Bronchial epithelial cell (primary cell): ENCODE data around the gene PC. TPM values are rescaled to one million over a fixed set of nuclear protein-coding genes. Genes with fewer than 3 reads are reported as not detected.

Source experiments
- DNase-seq: peaks from one replicate; pipeline ENCODE4 v3.0.0-alpha.2; 2010; ENCODE audit warnings: low read depth
- FAIRE-seq: peaks from 2 replicates; lab custom pipeline; 2011; peaks lifted over from hg19 to GRCh38; lab: Jason Lieb, UNC
- H3K27me3 ChIP-seq: 2 replicates; pipeline ENCODE4 v1.5.1; 2011; ENCODE audit warnings: low read length; ENCODE audit not compliant: control insufficient read depth, insufficient read depth
- H3K36me3 ChIP-seq: 2 replicates; pipeline ENCODE4 v1.5.1; 2011; ENCODE audit warnings: low read length; ENCODE audit not compliant: control insufficient read depth, insufficient read depth
- H3K4me3 ChIP-seq: 2 replicates; pipeline ENCODE4 v1.5.1; 2011; ENCODE audit warnings: mild to moderate bottlenecking, low read depth, low read length, control low read depth
- total RNA-seq: library from RNA; depleted of rRNA; stranded (reverse); fragments of >200 nt; gene quantifications from 2 replicates; pipeline ENCODE4 v1.2.1, GENCODE V29; 2014
- TF ChIP-seq, protein P1 (sequence below): IDR thresholded peaks from 2 replicates; pipeline ENCODE4 v1.5.1; 2011; ENCODE audit warnings: mild to moderate bottlenecking, moderate library complexity, low read length, control low read depth, inconsistent platforms; ENCODE audit not compliant: insufficient read depth, severe bottlenecking

PC gene
- total RNA-seq, 1 donor from 2014 or later, result 14.2 TPM

DNA sequence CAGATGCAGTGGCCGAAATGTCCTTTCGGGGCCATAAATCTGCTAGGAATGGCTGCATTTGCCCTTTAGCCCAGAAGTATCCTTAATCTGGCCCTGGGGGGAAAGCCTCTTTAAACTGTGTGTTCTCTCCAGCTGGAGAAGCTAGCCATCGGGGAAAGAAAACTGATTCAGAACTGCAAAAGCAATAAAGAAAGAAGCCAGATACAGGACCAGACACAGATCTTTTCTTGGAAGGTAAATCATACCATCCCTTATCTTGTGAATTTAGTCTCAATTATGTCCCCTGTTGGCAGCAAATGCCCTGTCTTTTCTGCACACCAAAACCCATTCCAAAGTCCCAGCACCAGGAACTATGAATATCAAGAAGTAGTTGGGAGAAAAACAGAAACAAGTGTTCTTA is 25.6 kb downstream of the PC start:
- DNase-seq (no peak), FAIRE-seq (no peak)
- TF ChIP-seq, protein P1, sequence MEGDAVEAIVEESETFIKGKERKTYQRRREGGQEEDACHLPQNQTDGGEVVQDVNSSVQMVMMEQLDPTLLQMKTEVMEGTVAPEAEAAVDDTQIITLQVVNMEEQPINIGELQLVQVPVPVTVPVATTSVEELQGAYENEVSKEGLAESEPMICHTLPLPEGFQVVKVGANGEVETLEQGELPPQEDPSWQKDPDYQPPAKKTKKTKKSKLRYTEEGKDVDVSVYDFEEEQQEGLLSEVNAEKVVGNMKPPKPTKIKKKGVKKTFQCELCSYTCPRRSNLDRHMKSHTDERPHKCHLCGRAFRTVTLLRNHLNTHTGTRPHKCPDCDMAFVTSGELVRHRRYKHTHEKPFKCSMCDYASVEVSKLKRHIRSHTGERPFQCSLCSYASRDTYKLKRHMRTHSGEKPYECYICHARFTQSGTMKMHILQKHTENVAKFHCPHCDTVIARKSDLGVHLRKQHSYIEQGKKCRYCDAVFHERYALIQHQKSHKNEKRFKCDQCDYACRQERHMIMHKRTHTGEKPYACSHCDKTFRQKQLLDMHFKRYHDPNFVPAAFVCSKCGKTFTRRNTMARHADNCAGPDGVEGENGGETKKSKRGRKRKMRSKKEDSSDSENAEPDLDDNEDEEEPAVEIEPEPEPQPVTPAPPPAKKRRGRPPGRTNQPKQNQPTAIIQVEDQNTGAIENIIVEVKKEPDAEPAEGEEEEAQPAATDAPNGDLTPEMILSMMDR, result no peak
- H3K4me3 ChIP-seq, result no peak overlapping the region
- no peaks in the 10 kb centered on the region for H3K36me3 ChIP-seq
- H3K27me3 ChIP-seq, result no peaks in the 10 kb centered on the region

DNA sequence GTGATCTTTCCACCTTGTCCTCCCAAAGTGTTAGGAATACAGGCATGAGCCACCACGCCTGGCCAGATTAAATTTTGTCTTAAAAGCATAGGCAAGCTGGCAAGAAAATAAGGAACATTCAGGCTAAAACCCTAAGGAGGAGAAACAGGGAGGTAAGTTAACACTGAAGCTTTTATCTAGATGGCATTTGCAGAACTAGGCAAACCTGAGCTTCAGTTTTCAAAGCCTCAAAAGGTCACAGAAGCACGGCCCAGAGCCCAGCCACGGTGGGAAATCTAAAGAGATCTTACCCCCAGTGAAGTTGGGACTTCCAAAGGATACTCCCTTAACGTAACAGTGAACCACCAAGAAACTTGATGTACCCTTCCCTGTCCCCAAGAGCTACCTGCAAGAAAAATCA is 28.4 kb downstream of the PC start:
- TF ChIP-seq, protein P1, result no peak

DNA sequence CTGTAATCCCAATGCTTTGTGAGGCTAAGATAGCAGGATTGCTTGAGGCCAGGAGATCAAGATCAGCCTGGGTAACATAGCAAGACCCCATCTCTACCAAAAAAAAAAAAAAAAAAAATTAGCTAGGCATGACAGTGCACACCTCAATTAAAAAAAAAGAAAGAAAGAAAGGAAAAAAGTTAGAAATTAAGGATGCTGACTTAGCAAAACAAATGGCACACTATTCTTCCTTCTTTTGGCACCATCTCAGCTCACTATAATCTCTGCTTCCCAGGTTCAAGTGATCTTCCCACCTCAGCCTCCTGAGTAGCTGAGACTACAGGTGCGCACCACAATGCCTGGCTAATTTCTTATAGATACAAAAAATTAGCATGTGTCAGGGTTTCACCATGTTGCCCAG is 33.9 kb downstream of the PC start:
- no peaks in the 10 kb centered on the region for H3K27me3 ChIP-seq
- TF ChIP-seq, protein P1, result no peak
- no peak for FAIRE-seq
- no peak overlapping the region for H3K4me3 ChIP-seq
- DNase-seq, result no peak
- no peaks in the 10 kb centered on the region for H3K36me3 ChIP-seq

More for the DNA sequence above, 28.4 kb downstream of the PC start:
- FAIRE-seq, result no peak
- no peaks in the 10 kb centered on the region for H3K27me3 ChIP-seq
- DNase-seq, result no peak
- H3K36me3 ChIP-seq, result no peaks in the 10 kb centered on the region
- no peak overlapping the region for H3K4me3 ChIP-seq

DNA sequence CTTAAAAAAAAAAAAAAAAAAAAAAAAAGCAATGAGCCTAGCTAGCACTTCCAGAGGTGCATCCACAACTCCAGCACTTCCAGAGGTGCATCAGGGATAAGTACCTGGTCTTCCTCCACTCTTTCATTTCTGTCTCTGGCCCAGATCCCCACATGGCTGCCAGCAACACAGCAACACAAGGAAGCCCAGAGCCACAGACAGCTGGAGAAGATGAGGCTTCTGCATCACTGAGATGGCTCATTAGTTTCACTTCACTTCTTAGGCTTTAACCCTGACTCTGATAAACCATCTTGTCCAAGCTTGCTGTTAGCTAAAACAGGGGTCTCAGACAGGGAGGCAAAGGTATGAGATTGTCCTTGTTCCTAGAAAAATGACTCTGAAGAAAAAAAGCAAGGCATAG is 35.6 kb downstream of the PC start:
- FAIRE-seq (no peak), DNase-seq (no peak)
- H3K36me3 ChIP-seq, result no peaks in the 10 kb centered on the region
- no peaks in the 10 kb centered on the region for H3K27me3 ChIP-seq
- no peak overlapping the region for H3K4me3 ChIP-seq
- TF ChIP-seq, protein P1, result no peak

DNA sequence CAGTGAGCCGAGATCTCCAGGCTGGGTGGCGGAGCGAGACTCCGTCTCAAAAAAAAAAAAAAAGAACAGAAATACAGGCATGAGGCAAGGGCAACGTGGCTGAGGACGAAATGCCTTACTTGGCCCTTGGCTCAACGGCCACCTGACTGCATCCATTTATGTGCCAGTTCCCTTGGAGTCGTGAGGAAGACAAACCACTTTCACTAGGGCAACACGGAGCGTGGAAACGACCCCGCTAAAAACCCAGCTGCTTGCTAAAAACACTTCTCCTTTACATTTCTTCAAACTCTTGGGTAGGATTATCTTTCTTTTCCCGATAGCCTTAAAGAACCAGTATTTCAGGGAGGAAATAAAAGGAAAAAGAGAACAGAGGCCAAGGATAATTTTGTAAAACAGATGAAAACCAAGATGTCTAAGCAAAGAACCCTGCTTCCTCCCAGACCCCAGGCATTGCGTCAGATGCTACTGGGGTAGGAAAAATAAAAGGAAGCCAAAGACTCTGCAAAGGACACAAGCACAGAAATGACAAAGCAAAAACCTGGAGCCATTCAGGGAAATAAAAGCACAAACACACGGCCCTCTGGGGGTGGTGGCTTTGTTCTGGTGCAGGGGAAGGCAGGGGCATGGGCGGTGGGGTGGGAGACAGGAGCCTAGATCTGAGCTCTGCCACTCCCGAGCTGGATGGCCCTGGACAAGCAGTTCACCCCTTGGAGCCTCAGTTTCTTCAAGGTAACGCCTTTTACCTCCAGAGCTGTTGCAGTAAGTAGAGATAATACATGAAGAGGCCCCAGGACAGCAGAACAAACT is 37.0 kb downstream of the PC start:
- FAIRE-seq, result no peak
- no peaks in the 10 kb centered on the region for H3K27me3 ChIP-seq
- DNase-seq, result no peak
- H3K4me3 ChIP-seq, result no peak overlapping the region
- H3K36me3 ChIP-seq, result no peaks in the 10 kb centered on the region
- TF ChIP-seq, protein P1, result no peak
